Activated T-helper 1 cell treated with anti-CD3 and anti-CD28 coated beads, Interleukin-12 subunit alpha, Interleukin-12 subunit beta, Interleukin-2, Interleukin-4 antibody, amounts not matched to agents 30 ng/mL and 10 ng/mL and 1 ng/mL, durations not matched to agents 14 hours and 24 hours and 36 hours (primary cell): ENCODE results near the gene TRPM8. TPM values are rescaled to one million over a fixed set of nuclear protein-coding genes. Genes with fewer than 3 reads are reported as not detected.
"Not testable (repeated sequence)": the region's sequence is repeated elsewhere in the genome, so short reads cannot be mapped to it uniquely, and the experiment has no call there.

Source experiments
- DNase-seq: peaks from one replicate; pipeline ENCODE4 v3.0.0; 2021; ENCODE audit warnings: low spot score
- H3K27ac Mint-ChIP-seq: one replicate; pipeline ENCODE4 v1.8.0; 2021; ENCODE audit warnings: mild to moderate bottlenecking, mixed read lengths
- H3K27me3 Mint-ChIP-seq: one replicate; pipeline ENCODE4 v1.8.0; 2022; ENCODE audit warnings: mild to moderate bottlenecking, moderate library complexity, mixed read lengths; ENCODE audit not compliant: insufficient read depth
- H3K36me3 Mint-ChIP-seq: one replicate; pipeline ENCODE4 v1.8.0; 2021; ENCODE audit warnings: low read depth, mixed read lengths
- H3K4me1 Mint-ChIP-seq: one replicate; pipeline ENCODE4 v1.8.0; 2021; ENCODE audit warnings: low read depth, mixed read lengths
- H3K4me3 Mint-ChIP-seq: one replicate; pipeline ENCODE4 v1.8.0; 2021; ENCODE audit warnings: mild to moderate bottlenecking, moderate library complexity, mixed read lengths
- H3K9me3 Mint-ChIP-seq: one replicate; pipeline ENCODE4 v1.8.0; 2021; ENCODE audit warnings: mixed read lengths
- intact Hi-C: fragments of 100-400 bp; cut with micrococcal nuclease; formaldehyde crosslinking; loops from one replicate; pipeline ENCODE4 v1.15.1; 2024
- total RNA-seq: library from RNA; stranded (reverse); gene quantifications from 2 replicates; pipeline ENCODE4 v1.2.3, GENCODE V29; 2022

The TRPM8 gene
- total RNA-seq, 1 donor from 2014 or later: not detected

GRCh38 chr2:233942731-233943130, 25.6 kb downstream of the TRPM8 start:
- Mint-ChIP-seq H3K4me3 (no peak overlapping the region), H3K9me3 (peaks cover 8% of the 10 kb centered on the region), H3K27ac (no peak overlapping the region), H3K4me1 (peaks cover 7% of the 10 kb centered on the region), H3K36me3 (no peaks in the 10 kb centered on the region), H3K27me3 (peaks cover 45% of the 10 kb centered on the region)
- intact Hi-C loops: no loop called here
- DNase-seq: no peak

DNA sequence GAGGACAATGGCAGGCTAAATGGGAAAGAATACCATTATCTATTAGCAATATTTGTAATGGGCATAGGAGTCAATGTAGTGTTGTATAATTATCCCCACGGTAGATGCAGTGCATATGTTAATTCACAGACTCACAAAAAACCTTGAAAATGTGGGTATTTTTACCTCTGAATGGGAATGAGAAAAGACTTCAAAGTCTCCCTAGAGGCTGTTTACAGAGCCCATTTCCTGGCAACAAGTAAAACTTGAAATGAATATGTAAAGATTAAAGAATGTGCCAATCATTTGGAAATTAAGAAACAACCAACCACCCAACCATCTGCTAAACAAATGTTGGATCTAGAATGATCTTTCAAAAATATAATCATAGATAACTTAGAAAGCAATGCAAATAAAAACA, 27.1 kb downstream of the TRPM8 start:
- Mint-ChIP-seq H3K27me3 (peaks cover 32% of the 10 kb centered on the region), H3K27ac (no peak overlapping the region), H3K4me1 (peaks cover 2% of the 10 kb centered on the region), H3K9me3 (peaks cover 8% of the 10 kb centered on the region), H3K36me3 (no peaks in the 10 kb centered on the region), H3K4me3 (no peak overlapping the region)
- intact Hi-C loops: no loop called here
- DNase-seq: no peak

DNA sequence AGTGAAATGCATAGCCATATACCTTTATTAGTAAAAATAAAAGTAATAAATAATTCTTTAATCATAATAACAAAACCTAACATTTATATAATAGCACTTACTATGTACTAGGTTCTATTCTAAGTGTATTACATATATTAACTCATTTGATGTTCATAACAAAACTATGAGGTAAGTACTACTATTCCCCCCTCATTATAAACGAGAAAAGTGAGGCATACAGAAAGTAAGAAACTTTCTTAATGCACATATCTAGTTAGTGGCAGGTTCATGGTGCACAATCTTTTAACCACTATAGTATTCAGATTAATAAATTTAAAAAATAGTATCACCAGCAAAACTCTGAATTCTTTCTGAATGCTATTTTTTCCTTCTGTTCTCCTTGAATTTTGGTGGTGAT, 27.5 kb downstream of the TRPM8 start:
- H3K36me3 Mint-ChIP-seq: no peaks in the 10 kb centered on the region
- DNase-seq: no peak
- intact Hi-C loops: no loop called here
- H3K27me3 Mint-ChIP-seq: peaks cover 29% of the 10 kb centered on the region
- H3K27ac Mint-ChIP-seq: no peak overlapping the region
- peaks cover 8% of the 10 kb centered on the region for H3K9me3 Mint-ChIP-seq
- H3K4me3 Mint-ChIP-seq: no peak overlapping the region
- no peaks in the 10 kb centered on the region for H3K4me1 Mint-ChIP-seq

- Mint-ChIP-seq H3K27ac (no peak overlapping the region), H3K4me3 (no peak overlapping the region), H3K4me1 (no peaks in the 10 kb centered on the region), H3K36me3 (no peaks in the 10 kb centered on the region), H3K27me3 (peaks cover 25% of the 10 kb centered on the region), H3K9me3 (peaks cover 8% of the 10 kb centered on the region)
- intact Hi-C loops: no loop called here
- DNase-seq: no peak
Observed at GRCh38 chr2:233945146-233945545, 28.0 kb downstream of the TRPM8 start.

DNA sequence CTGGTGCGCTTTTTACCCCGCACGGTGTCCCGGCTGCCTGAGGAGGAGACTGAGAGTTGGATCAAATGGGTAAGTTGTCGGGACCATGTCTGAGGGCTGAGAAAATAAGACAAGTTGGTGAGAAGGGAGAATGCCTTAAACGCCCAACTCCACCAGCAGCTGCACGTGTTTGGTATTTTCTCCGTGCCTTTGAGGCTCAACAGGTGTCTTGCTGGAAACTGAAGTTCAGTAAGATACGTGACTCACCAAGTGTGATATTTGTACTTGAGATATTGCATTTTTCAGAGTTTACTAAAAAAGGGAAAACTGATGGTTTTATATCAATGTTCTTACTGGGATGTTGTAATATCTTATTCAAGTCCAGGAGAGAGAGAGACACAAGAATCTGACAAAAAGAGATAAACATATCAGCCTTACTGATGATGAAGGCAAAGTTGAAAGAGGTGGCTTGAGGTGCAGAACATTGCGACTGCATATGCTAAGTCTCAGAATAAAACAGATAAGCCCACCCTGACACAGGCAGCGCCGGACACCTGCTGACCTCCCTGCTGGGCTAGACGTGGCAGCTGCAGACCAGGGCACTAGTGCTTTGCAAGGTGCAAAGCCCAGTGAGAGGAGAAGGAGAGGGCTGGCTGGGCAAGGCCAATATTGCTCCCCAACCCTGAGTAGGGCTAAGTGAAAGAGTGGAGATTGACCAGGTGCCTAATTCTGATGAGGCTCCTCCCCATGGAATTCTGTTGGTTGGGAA, 33.1 kb downstream of the TRPM8 start:
- Mint-ChIP-seq H3K9me3 (no peaks in the 10 kb centered on the region), H3K36me3 (no peaks in the 10 kb centered on the region), H3K4me3 (no peak overlapping the region), H3K27ac (no peak overlapping the region), H3K4me1 (no peaks in the 10 kb centered on the region), H3K27me3 (peaks cover 19% of the 10 kb centered on the region)
- no peak for DNase-seq
- intact Hi-C loops: no loop called here

GRCh38 chr2:233952335-233952734, 35.2 kb downstream of the TRPM8 start:
- no peak overlapping the region for H3K4me3 Mint-ChIP-seq
- H3K27me3 Mint-ChIP-seq: peaks cover 18% of the 10 kb centered on the region
- H3K4me1 Mint-ChIP-seq: no peaks in the 10 kb centered on the region
- H3K27ac Mint-ChIP-seq: peak overlapping the region; percentile 31
- no peaks in the 10 kb centered on the region for H3K9me3 Mint-ChIP-seq
- intact Hi-C loops: no loop called here
- DNase-seq: no peak
- H3K36me3 Mint-ChIP-seq: no peaks in the 10 kb centered on the region

DNA sequence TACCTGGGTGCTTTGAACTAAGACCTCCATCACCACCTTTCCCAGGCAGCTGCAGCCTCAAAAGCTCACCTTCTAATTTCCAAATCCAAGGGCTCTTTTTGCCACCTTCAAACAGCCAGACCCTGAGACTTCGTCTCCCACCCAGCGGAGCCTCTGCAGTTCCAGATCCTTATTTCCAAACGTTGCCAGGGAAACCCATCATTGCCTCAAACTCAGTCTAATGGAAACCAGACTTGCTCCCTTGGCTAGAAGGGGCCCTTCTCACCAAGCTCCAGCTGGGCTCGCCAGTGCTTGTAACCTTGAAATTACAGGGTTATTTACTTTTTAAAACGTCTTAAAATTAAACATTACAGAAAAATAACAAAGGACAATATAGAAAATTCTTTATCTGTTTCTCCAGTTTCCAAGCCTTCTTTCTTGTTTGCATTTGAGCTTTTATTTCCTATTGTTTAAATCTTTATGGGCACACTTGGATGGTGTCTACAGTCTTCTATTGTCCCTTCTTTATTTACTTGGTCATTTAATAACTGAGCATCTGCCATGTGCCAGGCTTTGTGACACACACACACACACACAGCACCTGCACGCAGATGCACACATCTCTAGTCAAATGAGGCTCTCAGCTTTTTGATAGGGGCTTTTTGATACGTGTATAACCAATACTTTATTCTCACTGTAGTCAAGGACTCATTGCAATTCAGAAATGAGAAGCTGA, 36.1 kb downstream of the TRPM8 start:
- Mint-ChIP-seq H3K36me3 (no peaks in the 10 kb centered on the region), H3K4me3 (no peak overlapping the region), H3K27me3 (peaks cover 18% of the 10 kb centered on the region), H3K9me3 (no peaks in the 10 kb centered on the region), H3K4me1 (no peaks in the 10 kb centered on the region), H3K27ac (no peak overlapping the region)
- no peak for DNase-seq
- intact Hi-C loops: no loop called here

GRCh38 chr2:233960203-233960602, 43.0 kb downstream of the TRPM8 start:
- no peak overlapping the region for H3K27ac Mint-ChIP-seq
- no peaks in the 10 kb centered on the region for H3K36me3 Mint-ChIP-seq
- H3K9me3 Mint-ChIP-seq: no peaks in the 10 kb centered on the region

GRCh38 chr2:233961905-233962304, 44.7 kb downstream of the TRPM8 start:
- Mint-ChIP-seq H3K4me3 (no peak overlapping the region), H3K36me3 (no peaks in the 10 kb centered on the region), H3K4me1 (no peaks in the 10 kb centered on the region), H3K9me3 (no peaks in the 10 kb centered on the region), H3K27me3 (peaks cover 10% of the 10 kb centered on the region), H3K27ac (no peak overlapping the region)
- intact Hi-C loops: no loop called here
- no peak for DNase-seq

More at GRCh38 chr2:233960203-233960602, 43.0 kb downstream of the TRPM8 start:
- Mint-ChIP-seq H3K4me1 (no peaks in the 10 kb centered on the region), H3K27me3 (peaks cover 12% of the 10 kb centered on the region), H3K4me3 (no peak overlapping the region)
- intact Hi-C loops: no loop called here
- DNase-seq: no peak

GRCh38 chr2:233964581-233964980, 47.4 kb downstream of the TRPM8 start:
- peaks cover 10% of the 10 kb centered on the region for H3K27me3 Mint-ChIP-seq
- H3K4me1 Mint-ChIP-seq: peaks cover 17% of the 10 kb centered on the region
- intact Hi-C loops: no loop called here
- no peak overlapping the region for H3K27ac Mint-ChIP-seq
- no peak for DNase-seq
- no peak overlapping the region for H3K4me3 Mint-ChIP-seq
- no peaks in the 10 kb centered on the region for H3K36me3 Mint-ChIP-seq
- no peaks in the 10 kb centered on the region for H3K9me3 Mint-ChIP-seq

- Mint-ChIP-seq H3K36me3 (no peaks in the 10 kb centered on the region), H3K9me3 (no peaks in the 10 kb centered on the region), H3K4me1 (peaks cover 17% of the 10 kb centered on the region), H3K27ac (no peak overlapping the region), H3K27me3 (peaks cover 8% of the 10 kb centered on the region), H3K4me3 (no peak overlapping the region)
- intact Hi-C loops: no loop called here
- DNase-seq: no peak
Observed at GRCh38 chr2:233965032-233965603, 47.9 kb downstream of the TRPM8 start.

- peaks cover 17% of the 10 kb centered on the region for H3K4me1 Mint-ChIP-seq
- H3K9me3 Mint-ChIP-seq, intact Hi-C loops, H3K27me3 Mint-ChIP-seq, H3K4me3 Mint-ChIP-seq, H3K27ac Mint-ChIP-seq, H3K36me3 Mint-ChIP-seq, DNase-seq: not testable (repeated sequence)
Observed at GRCh38 chr2:233965646-233966045, 48.5 kb downstream of the TRPM8 start.

GRCh38 chr2:233966388-233966787, 49.2 kb downstream of the TRPM8 start:
- Mint-ChIP-seq H3K4me1 (peaks cover 17% of the 10 kb centered on the region), H3K27me3 (peaks cover 5% of the 10 kb centered on the region), H3K4me3 (no peak overlapping the region), H3K9me3 (no peaks in the 10 kb centered on the region), H3K27ac (no peak overlapping the region), H3K36me3 (no peaks in the 10 kb centered on the region)
- intact Hi-C loops: no loop called here
- DNase-seq: no peak
